ENCODE measurements around the gene TRAP1.

TRAP1 gene

DNA sequence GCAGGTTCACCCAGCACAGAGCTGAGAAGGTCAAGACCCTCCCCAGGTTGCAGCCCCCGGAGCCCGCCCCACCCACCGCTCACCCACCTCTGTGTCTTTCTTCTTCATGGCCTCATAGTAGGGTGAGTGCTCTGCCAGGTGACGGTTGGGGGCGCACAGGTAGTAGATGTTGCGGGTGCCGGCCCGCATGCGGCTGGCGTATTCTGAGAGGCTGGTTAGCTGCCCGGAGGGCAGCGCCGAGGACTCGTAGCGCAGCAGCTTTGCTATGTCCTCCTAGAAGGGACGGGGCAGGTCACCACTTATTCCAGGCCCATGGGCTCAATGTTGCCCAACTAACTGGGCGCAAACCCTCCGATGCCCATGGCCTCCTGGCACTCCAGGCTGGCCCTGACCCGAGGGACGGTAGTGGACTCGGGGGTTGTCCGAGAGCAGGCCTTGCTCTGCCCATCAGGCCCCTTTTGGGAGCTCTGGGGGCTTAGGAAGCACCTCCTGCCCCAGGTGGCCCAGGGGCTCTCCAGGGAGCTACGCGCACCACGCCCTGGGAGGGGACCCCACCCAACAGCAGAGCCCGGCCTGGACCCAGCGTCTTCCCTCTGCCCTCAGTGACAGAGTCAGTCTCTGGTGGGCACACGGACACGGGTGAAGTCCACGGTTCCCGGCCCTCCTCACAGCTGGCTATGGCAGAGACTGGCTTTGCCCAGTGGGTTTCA, 53.0 kb downstream of the TRAP1 start:
- in situ Hi-C loops (cut with MboI; ENCODE audit: low pct_unique_long_range_greater_than_20kb, low sequenced_read_pairs, unreplicated experiment) = no loop called here
- DNase-seq (ENCODE audit: low spot score) = no peak
- no peak for TF ChIP-seq CTCF (IDR thresholded peaks at IDR 0.05; ENCODE audit: extremely low read depth, insufficient read depth, missing control alignments)

DNA sequence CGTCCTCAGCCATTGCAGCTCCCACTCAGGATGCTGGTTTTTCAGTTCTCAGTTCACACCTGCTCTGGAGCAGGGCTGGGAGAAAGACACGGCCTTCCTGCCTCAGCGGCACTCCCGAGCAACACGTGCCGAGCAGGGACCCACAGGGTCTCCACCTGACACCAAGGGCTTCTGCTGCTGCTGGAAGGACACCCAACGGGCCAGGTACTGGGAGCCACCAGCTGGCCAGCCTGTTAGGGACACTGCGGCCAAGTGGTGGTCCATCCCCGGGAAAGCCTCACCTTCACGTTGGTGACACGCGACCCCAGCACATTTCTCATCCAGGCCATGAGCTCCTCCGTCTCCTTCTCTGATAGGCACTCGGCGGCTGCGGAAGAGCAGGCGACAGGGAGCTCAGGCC, 54.7 kb downstream of the TRAP1 start:
- in situ Hi-C loops (cut with MboI; ENCODE audit: low pct_unique_long_range_greater_than_20kb, low sequenced_read_pairs, unreplicated experiment) = no loop called here
- DNase-seq (ENCODE audit: low spot score) = no peak
- no peak for TF ChIP-seq CTCF (IDR thresholded peaks at IDR 0.05; ENCODE audit: extremely low read depth, insufficient read depth, missing control alignments)

GRCh38 chr16:3661922-3662321, 55.4 kb downstream of the TRAP1 start:
- TF ChIP-seq CTCF (IDR thresholded peaks at IDR 0.05; ENCODE audit: extremely low read depth, insufficient read depth, missing control alignments) = no peak
- in situ Hi-C loops (cut with MboI; ENCODE audit: low pct_unique_long_range_greater_than_20kb, low sequenced_read_pairs, unreplicated experiment) = no loop called here
- DNase-seq (ENCODE audit: low spot score) = no peak

GRCh38 chr16:3661311-3661710, 56.0 kb downstream of the TRAP1 start:
- in situ Hi-C loops (cut with MboI; ENCODE audit: low pct_unique_long_range_greater_than_20kb, low sequenced_read_pairs, unreplicated experiment) = no loop called here
- no peak for TF ChIP-seq CTCF (IDR thresholded peaks at IDR 0.05; ENCODE audit: extremely low read depth, insufficient read depth, missing control alignments)
- DNase-seq (ENCODE audit: low spot score) = no peak

DNA sequence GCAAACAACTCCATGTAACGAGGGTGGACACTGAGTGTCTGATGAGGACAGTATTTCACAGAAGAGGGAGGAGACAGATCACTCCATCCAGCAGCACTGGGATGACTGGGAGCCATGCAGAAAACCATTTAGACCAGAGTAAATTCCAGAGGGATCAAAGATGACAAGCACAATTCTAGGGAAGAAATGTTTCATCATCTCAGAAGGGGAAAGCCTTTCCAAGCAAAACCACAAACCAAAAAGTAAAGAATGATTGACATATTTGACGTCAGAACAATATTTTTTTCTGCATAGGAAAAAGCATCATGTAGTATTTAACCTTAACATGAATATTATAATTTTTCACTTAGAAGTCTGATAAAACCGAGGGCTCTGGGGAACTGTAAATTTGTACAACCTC, 58.1 kb downstream of the TRAP1 start:
- in situ Hi-C loops (cut with MboI; ENCODE audit: low pct_unique_long_range_greater_than_20kb, low sequenced_read_pairs, unreplicated experiment) = no loop called here

More for the DNA sequence above, 58.1 kb downstream of the TRAP1 start:
- TF ChIP-seq CTCF (IDR thresholded peaks at IDR 0.05; ENCODE audit: extremely low read depth, insufficient read depth, missing control alignments) = no peak
- DNase-seq (ENCODE audit: low spot score) = no peak
